Pons (tissue), 1 donor: Measurements from ENCODE around the gene PLEKHG7.
A peak's percentile ranks its signal among the peaks of the same experiment; 100 is the strongest.
"Not testable (repeated sequence)": the region's sequence is repeated elsewhere in the genome, so short reads cannot be mapped to it uniquely, and the experiment has no call there.

Source experiments
- DNase-seq: peaks from one replicate; pipeline ENCODE4 v3.0.0-alpha.2; 2016; ENCODE audit warnings: low spot score

PLEKHG7 gene

GRCh38 chr12:92702754-92703679 is at the start of gene PLEKHG7:
PLEKHG7 (plus strand) TSS chr12:92702989; CDS start chr12:92706632, 3,643 bp downstream.
- DNase-seq: no peak

GRCh38 chr12:92654256-92654655 is 48.5 kb upstream of the PLEKHG7 start:
- DNase-seq: not testable (repeated sequence)

- DNase-seq: no peak
Measured at GRCh38 chr12:92654929-92655328, 47.9 kb upstream of the PLEKHG7 start.

GRCh38 chr12:92656911-92657310 is 45.9 kb upstream of the PLEKHG7 start:
- no peak for DNase-seq

GRCh38 chr12:92657770-92658169 is 45.0 kb upstream of the PLEKHG7 start:
- DNase-seq: no peak

- no peak for DNase-seq
Measured at GRCh38 chr12:92658611-92659010, 44.2 kb upstream of the PLEKHG7 start.

- no peak for DNase-seq
Measured at GRCh38 chr12:92661269-92661668, 41.5 kb upstream of the PLEKHG7 start.

GRCh38 chr12:92665496-92665895 is 37.3 kb upstream of the PLEKHG7 start:
- DNase-seq: no peak

- no peak for DNase-seq
Measured at GRCh38 chr12:92668739-92669138, 34.0 kb upstream of the PLEKHG7 start.

- not testable (repeated sequence) for DNase-seq
Measured at GRCh38 chr12:92671524-92671923, 31.3 kb upstream of the PLEKHG7 start.

GRCh38 chr12:92673756-92674155 is 29.0 kb upstream of the PLEKHG7 start:
- DNase-seq: no peak

GRCh38 chr12:92674500-92674899 is 28.3 kb upstream of the PLEKHG7 start:
- DNase-seq: no peak

- no peak for DNase-seq
Measured at GRCh38 chr12:92675092-92675865, 27.5 kb upstream of the PLEKHG7 start.

GRCh38 chr12:92676710-92677109 is 26.1 kb upstream of the PLEKHG7 start:
- DNase-seq: no peak

GRCh38 chr12:92690601-92691000 is 12.2 kb upstream of the PLEKHG7 start:
- no peak for DNase-seq

- no peak for DNase-seq
Measured at GRCh38 chr12:92695056-92695455, 7.7 kb upstream of the PLEKHG7 start.

- DNase-seq: peak; percentile 30
Measured at GRCh38 chr12:92695577-92695976, 7.2 kb upstream of the PLEKHG7 start.

- DNase-seq: peak; percentile 6
Measured at GRCh38 chr12:92696216-92696615, 6.6 kb upstream of the PLEKHG7 start.

- DNase-seq: no peak
Measured at GRCh38 chr12:92698474-92698873, 4.3 kb upstream of the PLEKHG7 start.

GRCh38 chr12:92701441-92701840 is 1.3 kb upstream of the PLEKHG7 start:
- DNase-seq: no peak

GRCh38 chr12:92703786-92704185 is 997 bp downstream of the PLEKHG7 start:
- no peak for DNase-seq

- no peak for DNase-seq
Measured at GRCh38 chr12:92706594-92706993, 3.8 kb downstream of the PLEKHG7 start.

GRCh38 chr12:92707926-92708325 is 5.1 kb downstream of the PLEKHG7 start:
- no peak for DNase-seq
